Measurements from ENCODE around the gene UBE2I.

Gene UBE2I

GRCh38 chr16:1314399-1315068 is 5.1 kb downstream of the UBE2I start:
- DNase-seq (ENCODE audit: low read depth): peak; percentile 1
- no peak overlapping the region for H3K4me3 ChIP-seq (ENCODE audit: low read depth, low read length)
- no peak for TF ChIP-seq CTCF (IDR thresholded peaks at IDR 0.05; ENCODE audit: insufficient read depth, low read depth, low read length, missing control alignments)

- no peak for TF ChIP-seq CTCF (IDR thresholded peaks at IDR 0.05; ENCODE audit: insufficient read depth, low read depth, low read length, missing control alignments)
- H3K4me3 ChIP-seq (ENCODE audit: low read depth, low read length): no peak overlapping the region
- DNase-seq (ENCODE audit: low read depth): peak; percentile 0
These were observed 5.9 kb downstream of the UBE2I start for GRCh38 chr16:1315081-1316032.

- no peak for DNase-seq (ENCODE audit: low read depth)
- no peak overlapping the region for H3K4me3 ChIP-seq (ENCODE audit: low read depth, low read length)
These were observed 6.6 kb downstream of the UBE2I start for GRCh38 chr16:1316033-1316405.

GRCh38 chr16:1317479-1318267 is 8.2 kb downstream of the UBE2I start:
- no peak overlapping the region for H3K4me3 ChIP-seq (ENCODE audit: low read depth, low read length)
- TF ChIP-seq CTCF (IDR thresholded peaks at IDR 0.05; ENCODE audit: insufficient read depth, low read depth, low read length, missing control alignments): no peak
- no peak for DNase-seq (ENCODE audit: low read depth)

More at GRCh38 chr16:1316033-1316405, 6.6 kb downstream of the UBE2I start:
- no peak for TF ChIP-seq CTCF (IDR thresholded peaks at IDR 0.05; ENCODE audit: insufficient read depth, low read depth, low read length, missing control alignments)

GRCh38 chr16:1318268-1318545 is 8.8 kb downstream of the UBE2I start:
- DNase-seq (ENCODE audit: low read depth): no peak
- H3K4me3 ChIP-seq (ENCODE audit: low read depth, low read length): no peak overlapping the region
- no peak for TF ChIP-seq CTCF (IDR thresholded peaks at IDR 0.05; ENCODE audit: insufficient read depth, low read depth, low read length, missing control alignments)

GRCh38 chr16:1319041-1319440 is 9.6 kb downstream of the UBE2I start:
- H3K4me3 ChIP-seq (ENCODE audit: low read depth, low read length): no peak overlapping the region
- TF ChIP-seq CTCF (IDR thresholded peaks at IDR 0.05; ENCODE audit: insufficient read depth, low read depth, low read length, missing control alignments): no peak
- no peak for DNase-seq (ENCODE audit: low read depth)

All from GM12865 (cell line).